H1 (cell line): ENCODE measurements around the gene CMTM3. TPM values are rescaled to one million over a fixed set of nuclear protein-coding genes. Genes with fewer than 3 reads are reported as not detected.

ENCODE experiments used
- EP300 ChIP-seq, 2 experiments: IDR thresholded peaks; 1 replicate in 1 of 2; 2 replicates in 1 of 2; pipeline ENCODE4 v1.6.1; 2011 to 2012; ENCODE audit warnings: low read depth in 2 of 2, low read length in 2 of 2, mild to moderate bottlenecking in 2 of 2, borderline replicate concordance in 1 of 2, inconsistent platforms in 1 of 2, moderate library complexity in 1 of 2
- polyA plus RNA-seq, 7 experiments: library from polyadenylated mRNA; depleted of rRNA in 3 of 7; stranded (reverse) in 5 of 7; unstranded in 2 of 7; fragments of >200 nt in 5 of 7; fragments of 200-250 nt in 2 of 7; gene quantifications; 1 replicate in 5 of 7; 2 replicates in 1 of 7; 4 replicates in 1 of 7; pipeline versions ENCODE4 v1.2.1 to v1.2.3, GENCODE V29; 2011 to 2013; ENCODE audit warnings: missing spikeins in 2 of 7, mixed read lengths in 2 of 7
- total RNA-seq: library from RNA; stranded (reverse); fragmentation: NEBNext Ultra II Directional; extraction: Animal tissue kit (Norgen Biotek cat#: 25700); gene quantifications from 2 replicates; pipeline ENCODE4 v1.2.1, GENCODE V29; 2021

Gene CMTM3
- total and polyA plus RNA-seq, 2 of the 8 experiments (the other 6 are each of a cell fraction or from before 2014, with no cell fraction given): 24.7 to 24.8 TPM

GRCh38 chr16:66618588-66619375, 14.3 kb downstream of the CMTM3 start (continued):
- no peak for TF ChIP-seq EP300 (IDR thresholded peaks at IDR 0.05; ENCODE audit: borderline replicate concordance in 1 of 2, low read depth in 2 of 2, low read length in 2 of 2)
